ENCODE results near the gene CLEC4G.

Gene CLEC4G

DNA sequence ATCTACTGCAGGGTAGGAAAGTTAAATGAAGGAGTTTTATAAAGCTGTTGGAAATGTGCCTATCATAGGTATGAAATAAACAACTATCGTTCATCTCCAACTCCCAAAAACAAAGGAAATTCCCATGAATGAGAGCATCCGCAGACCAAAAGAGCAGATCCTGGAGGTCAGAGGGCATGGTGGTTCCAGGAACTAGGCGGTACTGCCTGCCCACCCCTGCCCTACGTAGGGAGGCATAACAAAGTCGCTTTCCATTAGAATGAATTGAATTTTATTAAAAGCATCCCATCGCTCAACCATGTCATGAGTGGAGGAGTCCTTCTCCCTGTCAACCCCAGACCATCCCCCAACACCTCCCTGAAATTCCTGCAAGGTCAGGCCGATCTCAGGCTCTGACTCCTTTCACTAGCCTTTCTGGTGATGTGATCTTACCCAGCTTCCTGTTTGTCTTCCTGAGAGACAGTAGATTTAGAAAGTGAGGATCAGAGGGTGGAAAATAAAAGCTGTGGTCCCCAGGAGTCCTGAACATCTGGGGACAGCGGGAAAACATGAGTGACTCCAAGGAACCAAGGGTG is 30.9 kb upstream of the CLEC4G start, which contains the start of gene CLEC4M:
Gene CLEC4M, plus strand, starts transcription at position 525 of the 575 bp plus-strand sequence. Its CDS starts 24 bp downstream, at position 549.
- Histone ChIP-seq H3K9ac (ENCODE audit: low read depth, low read length) (no peak within 1 kb of the TSS), H3K36me3 (ENCODE audit: insufficient read depth, low read length) (no peaks in the 10 kb centered on the region), H3K4me1 (ENCODE audit: insufficient read depth, low read length) (no peaks in the 10 kb centered on the region), H3K27ac (ENCODE audit: low read length) (no peak within 1 kb of the TSS), H3K4me2 (ENCODE audit: insufficient read depth, low read length) (no peak within 1 kb of the TSS), H3K9me3 (ENCODE audit: insufficient read depth, low read length, severe bottlenecking) (peaks cover 20% of the 10 kb centered on the region), H4K20me1 (ENCODE audit: insufficient read depth, low read length) (no peaks in the 10 kb centered on the region), H3K4me3 (ENCODE audit: low read depth in 1 of 2, low read length in 2 of 2) (no peak within 1 kb of the TSS), H2AFZ (ENCODE audit: low read depth, low read length) (no peak within 1 kb of the TSS), H3K27me3 (ENCODE audit: insufficient read depth, low read length, poor library complexity) (no peaks in the 10 kb centered on the region), H3K79me2 (ENCODE audit: insufficient read depth, low read length) (no peaks in the 10 kb centered on the region)
- DNase-seq (no peak), ATAC-seq (ENCODE audit: insufficient read depth, low read depth) (no peak)
- TF ChIP-seq, protein P1, sequence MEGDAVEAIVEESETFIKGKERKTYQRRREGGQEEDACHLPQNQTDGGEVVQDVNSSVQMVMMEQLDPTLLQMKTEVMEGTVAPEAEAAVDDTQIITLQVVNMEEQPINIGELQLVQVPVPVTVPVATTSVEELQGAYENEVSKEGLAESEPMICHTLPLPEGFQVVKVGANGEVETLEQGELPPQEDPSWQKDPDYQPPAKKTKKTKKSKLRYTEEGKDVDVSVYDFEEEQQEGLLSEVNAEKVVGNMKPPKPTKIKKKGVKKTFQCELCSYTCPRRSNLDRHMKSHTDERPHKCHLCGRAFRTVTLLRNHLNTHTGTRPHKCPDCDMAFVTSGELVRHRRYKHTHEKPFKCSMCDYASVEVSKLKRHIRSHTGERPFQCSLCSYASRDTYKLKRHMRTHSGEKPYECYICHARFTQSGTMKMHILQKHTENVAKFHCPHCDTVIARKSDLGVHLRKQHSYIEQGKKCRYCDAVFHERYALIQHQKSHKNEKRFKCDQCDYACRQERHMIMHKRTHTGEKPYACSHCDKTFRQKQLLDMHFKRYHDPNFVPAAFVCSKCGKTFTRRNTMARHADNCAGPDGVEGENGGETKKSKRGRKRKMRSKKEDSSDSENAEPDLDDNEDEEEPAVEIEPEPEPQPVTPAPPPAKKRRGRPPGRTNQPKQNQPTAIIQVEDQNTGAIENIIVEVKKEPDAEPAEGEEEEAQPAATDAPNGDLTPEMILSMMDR (IDR thresholded peaks at IDR 0.05; ENCODE audit: borderline replicate concordance, extremely low read depth, low read length, poor library complexity, severe bottlenecking): no peak
- no peak for TF ChIP-seq EZH2 (IDR thresholded peaks at IDR 0.05; ENCODE audit: borderline replicate concordance, low read depth, low read length, severe bottlenecking)

DNA sequence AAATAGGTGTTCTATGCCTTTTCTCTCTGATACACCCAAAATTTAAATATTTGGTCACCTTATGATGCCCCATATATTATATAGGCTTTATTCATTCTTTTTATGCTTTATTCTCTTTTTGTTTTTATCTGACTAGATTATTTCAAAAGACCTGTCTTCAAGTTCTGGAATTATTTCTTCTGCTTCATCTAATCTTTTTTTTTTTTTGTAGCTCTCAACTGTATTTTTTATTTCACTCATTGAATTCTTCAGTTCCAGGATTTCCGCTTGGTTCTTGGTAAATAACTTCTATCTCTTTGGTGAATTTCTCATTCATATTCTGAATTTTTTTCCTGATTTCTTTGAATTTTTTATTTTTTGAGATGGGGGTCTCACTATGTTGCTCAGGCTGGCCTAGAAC is 27.2 kb upstream of the CLEC4G start:
- Histone ChIP-seq H3K9me3 (ENCODE audit: insufficient read depth, low read length, severe bottlenecking) (peaks cover 39% of the 10 kb centered on the region), H3K27me3 (ENCODE audit: insufficient read depth, low read length, poor library complexity) (no peaks in the 10 kb centered on the region), H3K27ac (ENCODE audit: low read length) (no peak overlapping the region), H3K4me2 (ENCODE audit: insufficient read depth, low read length) (no peak overlapping the region), H2AFZ (ENCODE audit: low read depth, low read length) (no peak overlapping the region), H3K79me2 (ENCODE audit: insufficient read depth, low read length) (no peaks in the 10 kb centered on the region), H4K20me1 (ENCODE audit: insufficient read depth, low read length) (no peaks in the 10 kb centered on the region), H3K4me1 (ENCODE audit: insufficient read depth, low read length) (no peaks in the 10 kb centered on the region), H3K36me3 (ENCODE audit: insufficient read depth, low read length) (no peaks in the 10 kb centered on the region), H3K4me3 (ENCODE audit: low read depth in 1 of 2, low read length in 2 of 2) (no peak overlapping the region), H3K9ac (ENCODE audit: low read depth, low read length) (no peak overlapping the region)
- DNase-seq: no peak
- TF ChIP-seq, protein P1 (IDR thresholded peaks at IDR 0.05; ENCODE audit: borderline replicate concordance, extremely low read depth, low read length, poor library complexity, severe bottlenecking): no peak
- TF ChIP-seq EZH2 (IDR thresholded peaks at IDR 0.05; ENCODE audit: borderline replicate concordance, low read depth, low read length, severe bottlenecking): no peak
- no peak for ATAC-seq (ENCODE audit: insufficient read depth, low read depth)

DNA sequence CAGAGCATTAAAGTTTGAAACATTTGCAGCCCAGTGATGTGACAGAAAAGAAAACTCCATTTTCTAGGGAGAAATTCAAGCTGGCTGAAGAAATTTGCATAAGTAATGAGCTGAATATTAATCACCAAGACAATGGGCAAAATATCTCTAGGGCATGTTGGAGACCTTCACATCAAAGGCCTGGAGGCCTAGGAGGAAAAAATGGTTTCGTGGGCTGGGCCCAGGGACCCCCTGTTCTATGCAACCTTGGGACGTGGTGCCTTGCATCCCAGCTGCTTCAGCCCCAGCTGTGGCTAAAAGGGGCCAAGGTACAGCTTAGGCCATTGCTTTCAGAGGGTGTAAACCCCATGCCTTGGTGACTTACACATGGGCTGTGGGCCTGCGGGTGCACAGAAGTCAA is 25.4 kb upstream of the CLEC4G start:
- ATAC-seq (ENCODE audit: insufficient read depth, low read depth): no peak
- H3K27me3 ChIP-seq (ENCODE audit: insufficient read depth, low read length, poor library complexity): no peaks in the 10 kb centered on the region
- H3K79me2 ChIP-seq (ENCODE audit: insufficient read depth, low read length): no peaks in the 10 kb centered on the region
- peaks cover 39% of the 10 kb centered on the region for H3K9me3 ChIP-seq (ENCODE audit: insufficient read depth, low read length, severe bottlenecking)
- no peak overlapping the region for H2AFZ ChIP-seq (ENCODE audit: low read depth, low read length)
- H3K4me2 ChIP-seq (ENCODE audit: insufficient read depth, low read length): no peak overlapping the region
- no peak overlapping the region for H3K27ac ChIP-seq (ENCODE audit: low read length)
- H3K4me3 ChIP-seq (ENCODE audit: low read depth in 1 of 2, low read length in 2 of 2): no peak overlapping the region
- H4K20me1 ChIP-seq (ENCODE audit: insufficient read depth, low read length): no peaks in the 10 kb centered on the region
- no peaks in the 10 kb centered on the region for H3K36me3 ChIP-seq (ENCODE audit: insufficient read depth, low read length)
- no peak for DNase-seq
- H3K4me1 ChIP-seq (ENCODE audit: insufficient read depth, low read length): no peaks in the 10 kb centered on the region
- TF ChIP-seq EZH2 (IDR thresholded peaks at IDR 0.05; ENCODE audit: borderline replicate concordance, low read depth, low read length, severe bottlenecking): no peak
- TF ChIP-seq, protein P1 (IDR thresholded peaks at IDR 0.05; ENCODE audit: borderline replicate concordance, extremely low read depth, low read length, poor library complexity, severe bottlenecking): no peak
- no peak overlapping the region for H3K9ac ChIP-seq (ENCODE audit: low read depth, low read length)
